Natural killer cell (primary cell): Measurements from ENCODE around the gene SPRED2. TPM values are rescaled to one million over a fixed set of nuclear protein-coding genes. Genes with fewer than 3 reads are reported as not detected.

ENCODE experiments used
- ATAC-seq, 3 donors: fragments of 150-1000 bp in 2 of 3; fragments of 200-7000 bp in 1 of 3; cut with Tn5 transposase; 1 replicate in 1 of 3; 2 replicates in 2 of 3; pipeline ENCODE4 v1.10.0; 2021; ENCODE audit warnings: mild to moderate bottlenecking in 2 of 3, moderate library complexity in 2 of 3
- DNase-seq, 2 donors: peaks; one replicate each; pipeline versions ENCODE4 v3.0.0 to v3.0.0-alpha.2; 2013 to 2021; ENCODE audit warnings: mixed read lengths in 1 of 2
- H3K27ac ChIP-seq: one replicate; pipeline ENCODE4 v1.5.1; 2013; ENCODE audit warnings: mild to moderate bottlenecking, low read length
- H3K27me3 ChIP-seq: one replicate; pipeline ENCODE4 v1.6.1; 2013; ENCODE audit warnings: low read length; ENCODE audit not compliant: control insufficient read depth, insufficient read depth
- H3K36me3 ChIP-seq: one replicate; pipeline ENCODE4 v1.6.1; 2013; ENCODE audit warnings: low read length; ENCODE audit not compliant: control insufficient read depth, insufficient read depth
- H3K4me1 ChIP-seq: one replicate; pipeline ENCODE4 v1.6.1; 2013; ENCODE audit warnings: low read length; ENCODE audit not compliant: control insufficient read depth, insufficient read depth
- H3K4me3 ChIP-seq: one replicate; pipeline ENCODE4 v1.5.1; 2013; ENCODE audit warnings: low read length
- H3K9me3 ChIP-seq: one replicate; pipeline ENCODE4 v1.6.1; 2013; ENCODE audit warnings: low read length; ENCODE audit not compliant: control insufficient read depth, insufficient read depth
- H3K27ac Mint-ChIP-seq, 2 donors: one replicate each; pipeline ENCODE4 v1.8.0; 2022; ENCODE audit warnings: mild to moderate bottlenecking in 2 of 2, mixed read lengths in 2 of 2, moderate library complexity in 1 of 2
- H3K27me3 Mint-ChIP-seq, 2 donors: one replicate each; pipeline ENCODE4 v1.8.0; 2022; ENCODE audit warnings: low read depth in 2 of 2, mixed read lengths in 2 of 2
- H3K36me3 Mint-ChIP-seq: one replicate; pipeline ENCODE4 v1.8.0; 2022; ENCODE audit warnings: mixed read lengths
- H3K4me1 Mint-ChIP-seq, 2 donors: one replicate each; pipeline ENCODE4 v1.8.0; 2022; ENCODE audit warnings: mixed read lengths in 2 of 2
- H3K4me3 Mint-ChIP-seq: one replicate; pipeline ENCODE4 v1.8.0; 2022; ENCODE audit warnings: mild to moderate bottlenecking, moderate library complexity, mixed read lengths
- H3K9me3 Mint-ChIP-seq, 2 donors: one replicate each; pipeline ENCODE4 v1.8.0; 2022; ENCODE audit warnings: mixed read lengths in 2 of 2
- CTCF ChIP-seq: fragments of 200-600 bp; IDR thresholded peaks from one replicate; pipeline ENCODE4 v1.8.0; 2022; ENCODE audit warnings: antibody characterized with exemption
- WGBS: methylation state at CpG from one replicate; pipeline ENCODE4 v1.1.7; 2013; ENCODE audit warnings: missing lambda C conversion rate; ENCODE audit not compliant: insufficient coverage; 5-methylcytosine and 5-hydroxymethylcytosine counted together
- intact Hi-C: fragments of 100-400 bp; cut with micrococcal nuclease; formaldehyde crosslinking; loops from one replicate; pipeline ENCODE4 v1.14.2; 2022
- total RNA-seq, 4 donors: library from RNA; stranded (reverse); fragments of 120-200 nt in 1 of 4; gene quantifications; one replicate each; pipeline versions ENCODE4 v1.2.3 to v1.2.4, GENCODE V29; 2013 to 2022

The SPRED2 gene
- total RNA-seq, 3 donors from 2014 or later (not counting 1 experiment from before 2014, with no cell fraction given) = 3.8 to 8.6 (median 8.3) TPM

DNA sequence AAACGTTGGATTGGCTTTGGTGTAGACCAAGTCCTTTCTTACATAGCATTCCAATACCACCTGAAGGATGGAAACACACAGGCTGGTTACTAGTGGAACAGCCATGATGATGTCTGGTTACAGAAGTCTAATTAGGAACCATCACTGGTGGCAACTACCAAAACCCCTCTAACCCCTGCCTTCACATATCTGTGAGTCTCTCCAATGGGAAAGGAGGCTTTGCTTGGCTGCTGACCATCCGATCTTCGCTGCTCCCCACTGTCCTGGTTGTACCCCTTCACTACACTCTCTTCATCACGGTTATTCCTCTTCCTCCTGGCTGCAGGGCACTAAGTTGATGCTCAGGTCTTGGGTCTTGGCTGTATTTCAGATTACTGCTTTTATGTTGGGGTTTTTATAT, 97.7 kb downstream of the SPRED2 start:
- Histone ChIP-seq H3K27ac (no peak overlapping the region), H3K36me3 (no peaks in the 10 kb centered on the region), H3K4me1 (no peaks in the 10 kb centered on the region), H3K4me3 (no peak overlapping the region), H3K9me3 (no peaks in the 10 kb centered on the region), H3K27me3 (no peaks in the 10 kb centered on the region)
- Mint-ChIP-seq H3K36me3 (no peaks in the 10 kb centered on the region), H3K4me3 (no peak overlapping the region), H3K27ac (no peak overlapping the region), H3K27me3 (no peaks in the 10 kb centered on the region), H3K9me3 (no peaks in the 10 kb centered on the region), H3K4me1 (no peaks in the 10 kb centered on the region)
- no peak for TF ChIP-seq CTCF
- no peak for DNase-seq
- no peak for ATAC-seq
- intact Hi-C loops = no loop called here
- WGBS = 97% methylated on average over 3 of the region's 4 CpGs

DNA sequence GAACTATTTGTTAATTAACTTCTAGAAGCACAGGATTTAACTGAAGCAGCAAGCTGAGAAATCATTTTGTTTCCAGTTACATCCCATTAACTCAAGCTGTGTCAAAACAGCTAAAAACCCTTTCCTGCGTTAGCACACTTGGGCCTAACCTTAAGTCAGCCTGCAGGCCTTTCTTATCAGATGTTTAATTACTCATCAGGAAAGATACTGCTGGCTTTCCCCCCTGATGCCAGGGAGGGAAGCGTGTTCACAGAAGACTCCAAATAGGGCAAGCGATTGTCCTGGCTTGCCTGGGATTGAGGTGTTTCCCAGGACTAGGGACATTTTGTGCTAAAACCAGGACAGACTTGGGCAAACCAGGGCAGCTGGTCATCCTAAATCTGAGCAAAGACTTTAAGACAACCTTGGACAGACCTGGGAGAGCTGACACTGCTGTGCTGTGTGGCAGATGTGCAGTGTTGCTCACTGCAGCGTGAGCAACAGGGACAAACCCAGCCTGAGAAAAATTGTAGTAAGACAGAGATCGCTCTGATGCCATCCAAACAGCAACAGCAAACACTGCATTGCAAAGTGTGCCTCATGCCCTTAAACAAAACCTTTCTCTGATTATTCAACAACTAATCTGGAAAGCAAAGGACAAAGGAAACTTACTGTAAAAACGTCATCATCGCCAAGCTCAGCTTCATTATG, 100.9 kb downstream of the SPRED2 start:
- Histone ChIP-seq H3K4me3 (no peak overlapping the region), H3K9me3 (no peaks in the 10 kb centered on the region), H3K27me3 (no peaks in the 10 kb centered on the region), H3K36me3 (no peaks in the 10 kb centered on the region), H3K4me1 (no peaks in the 10 kb centered on the region), H3K27ac (no peak overlapping the region)
- no peaks in the 10 kb centered on the region for H3K27me3 Mint-ChIP-seq
- no peaks in the 10 kb centered on the region for H3K36me3 Mint-ChIP-seq
- DNase-seq = no peak
- H3K4me3 Mint-ChIP-seq = no peak overlapping the region
- TF ChIP-seq CTCF = no peak
- no peak for ATAC-seq
- H3K4me1 Mint-ChIP-seq = no peaks in the 10 kb centered on the region
- 96% methylated on average over 7 of the region's 7 CpGs for WGBS
- no peak overlapping the region for H3K27ac Mint-ChIP-seq
- intact Hi-C loops = no loop called here
- H3K9me3 Mint-ChIP-seq = no peaks in the 10 kb centered on the region

DNA sequence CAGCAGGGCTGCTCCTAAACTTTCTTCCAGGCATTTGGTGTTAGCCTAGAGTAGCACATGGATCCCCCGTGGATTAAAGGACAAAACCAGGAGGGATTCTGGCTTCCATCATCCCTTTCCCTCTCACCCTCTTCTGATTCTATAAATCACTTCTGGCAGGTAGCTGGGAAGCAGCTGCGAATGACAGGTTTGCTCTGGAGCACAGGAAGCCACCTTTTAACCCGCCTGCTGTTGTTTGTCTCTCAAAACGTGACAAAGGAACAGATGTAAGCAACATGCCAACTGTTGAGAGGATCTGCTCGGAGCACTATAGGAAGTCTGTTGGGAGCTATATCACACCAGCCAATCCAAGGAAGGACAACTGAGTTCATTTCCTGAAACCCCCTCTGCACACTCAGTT, 102.9 kb downstream of the SPRED2 start:
- no peaks in the 10 kb centered on the region for H3K36me3 Mint-ChIP-seq
- ATAC-seq = no peak
- no peaks in the 10 kb centered on the region for H3K4me1 Mint-ChIP-seq
- intact Hi-C loops = no loop called here
- H3K4me1 ChIP-seq = no peaks in the 10 kb centered on the region
- no peaks in the 10 kb centered on the region for H3K36me3 ChIP-seq
- no peak for DNase-seq
- H3K27me3 ChIP-seq = no peaks in the 10 kb centered on the region
- no peak for TF ChIP-seq CTCF
- no peaks in the 10 kb centered on the region for H3K9me3 Mint-ChIP-seq
- no peak overlapping the region for H3K4me3 ChIP-seq
- no peaks in the 10 kb centered on the region for H3K9me3 ChIP-seq
- WGBS = 87% methylated on average over 5 of the region's 5 CpGs
- H3K4me3 Mint-ChIP-seq = no peak overlapping the region
- no peaks in the 10 kb centered on the region for H3K27me3 Mint-ChIP-seq
- H3K27ac ChIP-seq = no peak overlapping the region
- H3K27ac Mint-ChIP-seq = no peak overlapping the region

DNA sequence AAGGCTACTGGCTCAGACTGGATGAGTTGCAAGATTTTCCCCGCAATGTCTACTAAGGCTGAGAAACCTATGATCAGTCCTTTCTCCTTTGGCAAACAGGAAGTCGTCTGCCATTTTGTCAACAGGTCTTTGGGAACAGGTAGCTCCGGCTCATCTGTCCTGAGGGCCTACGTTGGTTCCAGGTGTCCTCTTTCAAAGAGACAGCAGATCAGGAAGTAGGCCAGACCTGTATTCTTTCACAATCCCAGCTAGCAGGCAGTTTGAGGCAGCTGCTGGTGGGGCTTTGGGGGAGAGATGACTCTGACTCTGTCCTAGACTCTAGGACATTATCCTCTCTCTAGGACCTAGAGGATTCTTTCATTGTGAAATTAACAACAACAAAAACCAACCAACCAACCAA, 106.1 kb downstream of the SPRED2 start:
- H3K27me3 Mint-ChIP-seq = no peaks in the 10 kb centered on the region
- TF ChIP-seq CTCF = no peak
- no peaks in the 10 kb centered on the region for H3K4me1 Mint-ChIP-seq
- no peaks in the 10 kb centered on the region for H3K27me3 ChIP-seq
- intact Hi-C loops = no loop called here
- H3K27ac Mint-ChIP-seq = no peak overlapping the region
- H3K4me3 Mint-ChIP-seq = no peak overlapping the region
- H3K4me3 ChIP-seq = no peak overlapping the region
- H3K4me1 ChIP-seq = no peaks in the 10 kb centered on the region
- WGBS = 94% methylated on average over 4 of the region's 4 CpGs
- no peaks in the 10 kb centered on the region for H3K9me3 Mint-ChIP-seq
- DNase-seq = no peak
- H3K36me3 ChIP-seq = no peaks in the 10 kb centered on the region
- no peak overlapping the region for H3K27ac ChIP-seq
- H3K36me3 Mint-ChIP-seq = no peaks in the 10 kb centered on the region
- ATAC-seq = no peak
- H3K9me3 ChIP-seq = no peaks in the 10 kb centered on the region
